HEK293T (cell line): ENCODE measurements around the gene CCDC88C.

Source experiments
- CTCF ChIA-PET: fragments of 350-600 bp; formaldehyde crosslinking; extraction: SDS; loops from one replicate; lab custom pipeline; 2021; ENCODE audit warnings: antibody characterized with exemption, inconsistent platforms; lab: Yijun Ruan, JAX
- POLR2A ChIA-PET: fragments of 350-600 bp; formaldehyde crosslinking; extraction: SDS; loops from one replicate; lab custom pipeline; 2020; ENCODE audit warnings: antibody characterized with exemption, inconsistent platforms; lab: Yijun Ruan, JAX
- DNase-seq: peaks from one replicate; pipeline ENCODE4 v3.0.0; 2012; ENCODE audit warnings: mixed read lengths; ENCODE audit errors: extremely low spot score
- ARNT ChIP-seq: fragments of 450-650 bp; IDR thresholded peaks from 2 replicates; pipeline ENCODE4 v1.6.1; 2017; ENCODE audit warnings: mild to moderate bottlenecking
- BHLHE40 ChIP-seq: fragments of 450-650 bp; IDR thresholded peaks from 2 replicates; pipeline ENCODE4 v1.6.1; 2016; ENCODE audit warnings: mild to moderate bottlenecking, moderate library complexity, borderline replicate concordance
- CTBP1 ChIP-seq: fragments of 450-650 bp; IDR thresholded peaks from 2 replicates; pipeline ENCODE4 v1.6.1; 2016; ENCODE audit warnings: borderline replicate concordance
- ELF4 ChIP-seq: fragments of 450-650 bp; IDR thresholded peaks from 2 replicates; pipeline ENCODE4 v1.6.1; 2017; ENCODE audit warnings: antibody characterized with exemption
- FOXA1 ChIP-seq: fragments of 450-650 bp; IDR thresholded peaks from 2 replicates; pipeline ENCODE4 v1.6.1; 2016; ENCODE audit warnings: mild to moderate bottlenecking
- FOXK2 ChIP-seq: fragments of 450-650 bp; IDR thresholded peaks from 2 replicates; pipeline ENCODE4 v1.6.1; 2016; ENCODE audit warnings: mild to moderate bottlenecking
- FOXM1 ChIP-seq: fragments of 450-650 bp; IDR thresholded peaks from 2 replicates; pipeline ENCODE4 v1.6.1; 2017; ENCODE audit warnings: mild to moderate bottlenecking, borderline replicate concordance
- HDGF ChIP-seq: fragments of 450-650 bp; IDR thresholded peaks from 2 replicates; pipeline ENCODE4 v1.6.1; 2017; ENCODE audit warnings: antibody characterized with exemption, borderline replicate concordance
- L3MBTL2 ChIP-seq: fragments of 450-650 bp; conservative IDR thresholded peaks from 2 replicates; pipeline ENCODE4 v1.6.1; 2016; ENCODE audit warnings: mild to moderate bottlenecking
- LEF1 ChIP-seq: fragments of 450-650 bp; IDR thresholded peaks from 2 replicates; pipeline ENCODE4 v1.6.1; 2017; ENCODE audit warnings: mild to moderate bottlenecking, borderline replicate concordance
- NFRKB ChIP-seq: fragments of 450-650 bp; IDR thresholded peaks from 2 replicates; pipeline ENCODE4 v1.6.1; 2016; ENCODE audit warnings: mild to moderate bottlenecking, moderate library complexity
- PKNOX1 ChIP-seq: fragments of 450-650 bp; IDR thresholded peaks from 2 replicates; pipeline ENCODE4 v1.6.1; 2016
- SP1 ChIP-seq: fragments of 450-650 bp; IDR thresholded peaks from 2 replicates; pipeline ENCODE4 v1.6.1; 2017
- SUZ12 ChIP-seq: fragments of 450-650 bp; IDR thresholded peaks from 2 replicates; pipeline ENCODE4 v1.6.1; 2016; ENCODE audit warnings: mild to moderate bottlenecking
- TARDBP ChIP-seq: fragments of 450-650 bp; IDR thresholded peaks from 2 replicates; pipeline ENCODE4 v1.6.1; 2016
- ZNF384 ChIP-seq: fragments of 450-650 bp; IDR thresholded peaks from 2 replicates; pipeline ENCODE4 v1.6.1; 2016

CCDC88C gene

GRCh38 chr14:91390165-91390778 is 27.3 kb downstream of the CCDC88C start:
- no peak for DNase-seq
- POLR2A ChIA-PET: no interaction called here
- CTCF ChIA-PET: no interaction called here
- TF ChIP-seq LEF1: no peak
- no peak for TF ChIP-seq SUZ12
- no peak for TF ChIP-seq CTBP1
- TF ChIP-seq PKNOX1: no peak
- no peak for TF ChIP-seq BHLHE40
- TF ChIP-seq L3MBTL2: no peak
- no peak for TF ChIP-seq FOXM1
- no peak for TF ChIP-seq TARDBP
- no peak for TF ChIP-seq SP1
- TF ChIP-seq ARNT: no peak
- TF ChIP-seq FOXK2: no peak
- TF ChIP-seq ELF4: no peak
- no peak for TF ChIP-seq NFRKB
- no peak for TF ChIP-seq HDGF
- no peak for TF ChIP-seq ZNF384
- no peak for TF ChIP-seq FOXA1

- CTCF ChIA-PET: no interaction called here
- POLR2A ChIA-PET: no interaction called here
- no peak for TF ChIP-seq ZNF384
- no peak for TF ChIP-seq SUZ12
- TF ChIP-seq FOXK2: no peak
- no peak for TF ChIP-seq PKNOX1
- no peak for DNase-seq
Measured at GRCh38 chr14:91389150-91389549, 28.5 kb downstream of the CCDC88C start.

GRCh38 chr14:91388551-91388975 is 29.1 kb downstream of the CCDC88C start:
- no peak for DNase-seq
- TF ChIP-seq FOXM1: no peak
- no peak for TF ChIP-seq NFRKB
- TF ChIP-seq BHLHE40: no peak
- no peak for TF ChIP-seq FOXA1
- no peak for TF ChIP-seq L3MBTL2
- TF ChIP-seq CTBP1: no peak
- TF ChIP-seq SP1: no peak
- POLR2A ChIA-PET: no interaction called here
- CTCF ChIA-PET: no interaction called here

- TF ChIP-seq TARDBP: no peak
- no peak for TF ChIP-seq CTBP1
- TF ChIP-seq L3MBTL2: peak; percentile 36
- CTCF ChIA-PET: no interaction called here
- POLR2A ChIA-PET: no interaction called here
- no peak for DNase-seq
Measured at GRCh38 chr14:91387951-91388381, 29.7 kb downstream of the CCDC88C start.

- ChIA-PET CTCF (no interaction called here), POLR2A (interaction anchor here (0.8 kb wide), 1 partner anchor 10 kb away, joined by 3 read pairs; no protein-coding TSS in a partner anchor)
- DNase-seq: no peak
- TF ChIP-seq SUZ12 (no peak), FOXK2 (no peak), SP1 (no peak), ZNF384 (no peak), BHLHE40 (no peak), TARDBP (no peak), FOXM1 (no peak), CTBP1 (no peak)
Measured at GRCh38 chr14:91387169-91387835, 30.3 kb downstream of the CCDC88C start.

GRCh38 chr14:91385697-91386096 is 31.9 kb downstream of the CCDC88C start:
- no peak for DNase-seq
- POLR2A ChIA-PET: no interaction called here
- TF ChIP-seq SUZ12 (no peak), NFRKB (no peak), ARNT (no peak), BHLHE40 (no peak), TARDBP (no peak), PKNOX1 (no peak), HDGF (no peak), SP1 (no peak), ELF4 (no peak), FOXK2 (no peak), CTBP1 (no peak)
- CTCF ChIA-PET: no interaction called here
